IPS-NIHi11 (cell line): Measurements from ENCODE around the gene RFLNA.

Experiments used
- DNase-seq: peaks from one replicate; pipeline ENCODE4 v3.0.0; 2012; ENCODE audit warnings: mixed read lengths, low spot score

Gene RFLNA

GRCh38 chr12:124294780-124295341 lies at the start of gene RFLNA:
Gene RFLNA (plus strand): TSS chr12:124295093. CDS start chr12:124295430, 337 bp downstream.
- DNase-seq = peak; percentile 79

- DNase-seq = no peak
Measured at GRCh38 chr12:124247331-124247730, 47.6 kb upstream of the RFLNA start.

- DNase-seq = no peak
Measured at GRCh38 chr12:124248941-124249825, 45.7 kb upstream of the RFLNA start.

GRCh38 chr12:124251186-124251585 lies 43.7 kb upstream of the RFLNA start:
- DNase-seq = no peak

- no peak for DNase-seq
Measured at GRCh38 chr12:124252964-124253363, 41.9 kb upstream of the RFLNA start.

GRCh38 chr12:124254126-124254525 lies 40.8 kb upstream of the RFLNA start:
- no peak for DNase-seq

GRCh38 chr12:124259154-124260066 lies 35.5 kb upstream of the RFLNA start:
- no peak for DNase-seq

- DNase-seq = no peak
Measured at GRCh38 chr12:124261885-124262284, 33.0 kb upstream of the RFLNA start.

- DNase-seq = no peak
Measured at GRCh38 chr12:124264089-124264795, 30.7 kb upstream of the RFLNA start.

GRCh38 chr12:124264879-124265278 lies 30.0 kb upstream of the RFLNA start:
- DNase-seq = no peak

- no peak for DNase-seq
Measured at GRCh38 chr12:124267205-124267778, 27.6 kb upstream of the RFLNA start.

- DNase-seq = no peak
Measured at GRCh38 chr12:124270671-124271070, 24.2 kb upstream of the RFLNA start.

GRCh38 chr12:124273630-124274029 lies 21.3 kb upstream of the RFLNA start:
- peak; percentile 80 for DNase-seq

GRCh38 chr12:124276337-124276736 lies 18.6 kb upstream of the RFLNA start:
- DNase-seq = no peak

- DNase-seq = no peak
Measured at GRCh38 chr12:124277394-124278241, 17.3 kb upstream of the RFLNA start.

- DNase-seq = no peak
Measured at GRCh38 chr12:124278389-124279101, 16.3 kb upstream of the RFLNA start.

GRCh38 chr12:124279315-124279714 lies 15.6 kb upstream of the RFLNA start:
- no peak for DNase-seq

GRCh38 chr12:124279846-124280360 lies 15.0 kb upstream of the RFLNA start:
- no peak for DNase-seq

- DNase-seq = no peak
Measured at GRCh38 chr12:124281309-124281708, 13.6 kb upstream of the RFLNA start.

GRCh38 chr12:124282287-124282686 lies 12.6 kb upstream of the RFLNA start:
- no peak for DNase-seq
